WI38 (cell line): ENCODE measurements around the gene ELAVL2.

ENCODE experiments used
- H3K4me3 ChIP-seq: 2 replicates; pipeline ENCODE4 v1.5.1; 2011; ENCODE audit warnings: low read depth, mild to moderate bottlenecking, control low read depth, low read length
- CTCF ChIP-seq: IDR thresholded peaks from 2 replicates; pipeline ENCODE4 v1.5.1; 2012; ENCODE audit warnings: low read depth, mild to moderate bottlenecking, control low read depth, low read length

ELAVL2 gene

GRCh38 chr9:23799521-23799920, 26.5 kb downstream of the ELAVL2 start:
- TF ChIP-seq CTCF = no peak
- H3K4me3 ChIP-seq = no peak overlapping the region

GRCh38 chr9:23798325-23798724, 27.7 kb downstream of the ELAVL2 start:
- no peak overlapping the region for H3K4me3 ChIP-seq
- TF ChIP-seq CTCF = no peak

GRCh38 chr9:23796209-23796608, 29.8 kb downstream of the ELAVL2 start:
- no peak for TF ChIP-seq CTCF

GRCh38 chr9:23790351-23791260, 35.4 kb downstream of the ELAVL2 start:
- no peak for TF ChIP-seq CTCF
- H3K4me3 ChIP-seq = no peak overlapping the region

More at GRCh38 chr9:23796209-23796608, 29.8 kb downstream of the ELAVL2 start:
- H3K4me3 ChIP-seq = no peak overlapping the region

- H3K4me3 ChIP-seq = no peak overlapping the region
- TF ChIP-seq CTCF = no peak
Measured at GRCh38 chr9:23789529-23790254, 36.3 kb downstream of the ELAVL2 start.

GRCh38 chr9:23784962-23785361, 41.1 kb downstream of the ELAVL2 start:
- no peak for TF ChIP-seq CTCF
- H3K4me3 ChIP-seq = no peak overlapping the region

GRCh38 chr9:23783509-23783908, 42.5 kb downstream of the ELAVL2 start:
- H3K4me3 ChIP-seq = no peak overlapping the region
- TF ChIP-seq CTCF = no peak
